Tibial nerve (tissue), 4 donors: Measurements from ENCODE around the gene NPVF. TPM values are rescaled to one million over a fixed set of nuclear protein-coding genes. Genes with fewer than 3 reads are reported as not detected.

Experiments used
- DNase-seq, 2 donors: peaks; one replicate each; pipeline ENCODE4 v3.0.0-alpha.2; 2019; ENCODE audit warnings: low spot score in 2 of 2
- H3K27ac ChIP-seq, 4 donors: fragments of 200-600 bp; sonication (generic) in 3 of 4; one replicate each; pipeline ENCODE4 v1.5.1; 2017 to 2019; ENCODE audit warnings: mild to moderate bottlenecking in 1 of 4
- H3K27me3 ChIP-seq, 2 donors: fragments of 200-600 bp; sonication (generic) in 1 of 2; one replicate each; pipeline versions ENCODE4 v1.5.1 to v1.6.0; 2017 to 2019
- H3K36me3 ChIP-seq, 3 donors: fragments of 200-600 bp; sonication (generic); one replicate each; pipeline ENCODE4 v1.5.1; 2018 to 2019
- H3K4me1 ChIP-seq, 4 donors: fragments of 200-600 bp; sonication (generic) in 3 of 4; one replicate each; pipeline ENCODE4 v1.5.1; 2017 to 2019
- H3K4me3 ChIP-seq, 4 donors: fragments of 200-600 bp; sonication (generic) in 3 of 4; one replicate each; pipeline ENCODE4 v1.5.1; 2017 to 2019; ENCODE audit warnings: mild to moderate bottlenecking in 1 of 4, moderate library complexity in 1 of 4
- H3K9me3 ChIP-seq, 4 donors: fragments of 200-600 bp; sonication (generic) in 3 of 4; one replicate each; pipeline ENCODE4 v1.5.1; 2017 to 2019
- EP300 ChIP-seq, 2 donors: sonication (generic); formaldehyde crosslinking; IDR thresholded peaks; one replicate each; pipeline ENCODE4 v1.6.1; 2017; ENCODE audit warnings: antibody characterized with exemption in 2 of 2, mild to moderate bottlenecking in 1 of 2
- POLR2A ChIP-seq, 2 donors: fragments of 450-650 bp; IDR thresholded peaks; one replicate each; pipeline ENCODE4 v1.6.1; 2017; ENCODE audit warnings: antibody characterized with exemption in 2 of 2, mild to moderate bottlenecking in 2 of 2, moderate library complexity in 2 of 2
- WGBS, 2 donors: methylation state at CpG; one replicate each; pipeline ENCODE4 v1.1.5; 2018; 5-methylcytosine and 5-hydroxymethylcytosine counted together
- total RNA-seq, 4 donors: library from RNA; depleted of rRNA; stranded (reverse); fragments of >200 nt; gene quantifications; one replicate each; pipeline ENCODE4 v1.1.0, GENCODE V29; 2016
- TF ChIP-seq, protein P1 (sequence below), 5 experiments: fragments of 200-600 bp in 3 of 5; fragments of 450-650 bp in 2 of 5; sonication (generic) in 3 of 5; IDR thresholded peaks; one replicate each; pipeline ENCODE4 v1.5.1; 2016 to 2019; ENCODE audit warnings: antibody characterized with exemption in 5 of 5, mild to moderate bottlenecking in 3 of 5, moderate library complexity in 2 of 5

NPVF gene
- total RNA-seq, 4 donors from 2014 or later: not detected

DNA sequence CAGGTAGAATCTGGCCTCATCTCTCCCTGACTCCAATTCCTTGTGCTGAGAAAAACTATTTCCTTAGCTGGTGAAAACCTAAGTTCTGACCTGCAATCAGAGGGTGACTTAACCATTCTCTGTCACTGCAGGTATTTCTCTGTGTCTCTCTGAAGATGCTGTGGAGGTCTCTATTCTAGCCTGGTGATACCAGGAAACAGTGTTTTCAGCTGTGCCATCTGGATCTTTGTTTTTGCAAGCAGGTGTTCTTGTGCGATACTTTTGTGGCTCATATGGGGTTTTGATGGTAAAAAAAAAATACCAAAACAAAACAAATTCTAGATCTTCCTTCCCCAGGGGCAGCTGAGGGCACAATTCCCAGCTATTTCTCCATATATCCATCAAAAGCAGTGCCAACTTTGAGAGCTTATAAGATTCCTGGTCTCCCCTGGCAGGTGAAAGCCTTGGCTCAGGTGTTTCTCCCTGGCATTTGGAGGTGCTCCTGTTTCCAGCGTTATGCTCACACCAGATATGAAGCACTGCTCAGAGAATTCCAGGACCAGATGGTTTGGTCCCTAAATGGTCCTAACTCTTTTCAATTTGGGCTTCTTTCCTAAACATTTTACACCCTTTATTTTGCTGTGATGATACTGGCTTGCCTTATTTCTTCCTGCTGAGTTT, 9.9 kb upstream of the NPVF start:
- TF ChIP-seq, protein P1, sequence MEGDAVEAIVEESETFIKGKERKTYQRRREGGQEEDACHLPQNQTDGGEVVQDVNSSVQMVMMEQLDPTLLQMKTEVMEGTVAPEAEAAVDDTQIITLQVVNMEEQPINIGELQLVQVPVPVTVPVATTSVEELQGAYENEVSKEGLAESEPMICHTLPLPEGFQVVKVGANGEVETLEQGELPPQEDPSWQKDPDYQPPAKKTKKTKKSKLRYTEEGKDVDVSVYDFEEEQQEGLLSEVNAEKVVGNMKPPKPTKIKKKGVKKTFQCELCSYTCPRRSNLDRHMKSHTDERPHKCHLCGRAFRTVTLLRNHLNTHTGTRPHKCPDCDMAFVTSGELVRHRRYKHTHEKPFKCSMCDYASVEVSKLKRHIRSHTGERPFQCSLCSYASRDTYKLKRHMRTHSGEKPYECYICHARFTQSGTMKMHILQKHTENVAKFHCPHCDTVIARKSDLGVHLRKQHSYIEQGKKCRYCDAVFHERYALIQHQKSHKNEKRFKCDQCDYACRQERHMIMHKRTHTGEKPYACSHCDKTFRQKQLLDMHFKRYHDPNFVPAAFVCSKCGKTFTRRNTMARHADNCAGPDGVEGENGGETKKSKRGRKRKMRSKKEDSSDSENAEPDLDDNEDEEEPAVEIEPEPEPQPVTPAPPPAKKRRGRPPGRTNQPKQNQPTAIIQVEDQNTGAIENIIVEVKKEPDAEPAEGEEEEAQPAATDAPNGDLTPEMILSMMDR (IDR thresholded peaks at IDR 0.05): no peak
- TF ChIP-seq POLR2A (IDR thresholded peaks at IDR 0.05) (no peak), EP300 (IDR thresholded peaks at IDR 0.05) (no peak)
- DNase-seq: no peak
- H3K27me3 ChIP-seq: no peaks in the 10 kb centered on the region
- no peaks in the 10 kb centered on the region for H3K9me3 ChIP-seq
- H3K36me3 ChIP-seq: no peaks in the 10 kb centered on the region
- H3K4me3 ChIP-seq: no peak overlapping the region
- 77 to 85% methylated on average over 2 of the region's 2 CpGs for WGBS, 2 donors
- no peak overlapping the region for H3K27ac ChIP-seq
- H3K4me1 ChIP-seq: peaks cover 0 to 3% (median 0%) of the 10 kb centered on the region in 4 donors

DNA sequence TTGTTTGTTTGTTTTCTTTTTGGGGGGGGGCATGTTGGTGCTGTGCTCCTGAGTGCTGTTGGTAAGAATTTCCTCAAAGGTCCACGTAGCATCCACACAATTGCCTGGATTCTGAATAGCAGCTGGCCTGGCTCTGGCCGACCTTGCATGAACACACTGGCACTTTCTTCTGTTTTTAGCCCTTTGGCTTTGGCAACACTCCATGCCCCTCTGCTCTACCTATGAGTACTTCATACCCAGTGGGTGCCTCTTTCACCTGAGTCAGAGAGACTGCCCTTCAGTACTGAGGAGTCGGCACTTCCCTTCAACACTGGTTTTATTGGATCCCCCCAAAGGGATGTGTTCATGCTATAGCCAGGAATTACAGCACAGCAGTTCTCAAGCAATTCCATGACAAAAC, 7.2 kb upstream of the NPVF start:
- DNase-seq: no peak
- 78 to 80% methylated on average over 3 of the region's 3 CpGs for WGBS, 2 donors
- Histone ChIP-seq H3K36me3 (no peaks in the 10 kb centered on the region), H3K4me1 (no peaks in the 10 kb centered on the region), H3K27me3 (no peaks in the 10 kb centered on the region), H3K27ac (no peak overlapping the region), H3K4me3 (no peak overlapping the region), H3K9me3 (peaks cover 0 to 11% (median 0%) of the 10 kb centered on the region in 4 donors)
- no peak for TF ChIP-seq EP300 (IDR thresholded peaks at IDR 0.05)
- TF ChIP-seq, protein P1 (IDR thresholded peaks at IDR 0.05): no peak
- no peak for TF ChIP-seq POLR2A (IDR thresholded peaks at IDR 0.05)

DNA sequence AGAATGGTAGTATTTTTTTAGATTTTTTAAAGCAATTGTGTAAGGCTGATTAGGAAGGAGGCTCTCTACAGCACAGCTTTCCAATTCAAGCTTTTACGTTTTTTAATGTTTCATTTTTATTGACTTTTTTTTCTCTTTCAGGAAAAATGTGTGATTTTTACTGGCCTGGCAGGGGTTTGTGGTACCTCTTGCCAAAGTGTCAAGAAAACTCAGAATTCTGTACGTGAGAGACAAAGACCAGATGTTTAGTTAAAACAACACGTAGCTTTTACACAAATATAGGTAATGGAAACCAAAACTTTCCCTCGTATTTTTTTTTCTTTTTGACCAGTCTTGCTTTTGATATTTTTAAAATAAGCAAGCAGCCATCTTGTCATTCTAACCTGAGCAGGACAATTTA, 6.0 kb upstream of the NPVF start:
- TF ChIP-seq POLR2A (IDR thresholded peaks at IDR 0.05) (no peak), EP300 (IDR thresholded peaks at IDR 0.05) (no peak)
- TF ChIP-seq, protein P1 (IDR thresholded peaks at IDR 0.05): no peak
- no peak overlapping the region for H3K27ac ChIP-seq
- H3K27me3 ChIP-seq: no peaks in the 10 kb centered on the region
- 61 to 63% methylated on average over 4 of the region's 4 CpGs for WGBS, 2 donors
- H3K9me3 ChIP-seq: peaks cover 0 to 11% (median 0%) of the 10 kb centered on the region in 4 donors
- no peaks in the 10 kb centered on the region for H3K36me3 ChIP-seq
- H3K4me3 ChIP-seq: no peak overlapping the region
- no peak for DNase-seq
- no peaks in the 10 kb centered on the region for H3K4me1 ChIP-seq

DNA sequence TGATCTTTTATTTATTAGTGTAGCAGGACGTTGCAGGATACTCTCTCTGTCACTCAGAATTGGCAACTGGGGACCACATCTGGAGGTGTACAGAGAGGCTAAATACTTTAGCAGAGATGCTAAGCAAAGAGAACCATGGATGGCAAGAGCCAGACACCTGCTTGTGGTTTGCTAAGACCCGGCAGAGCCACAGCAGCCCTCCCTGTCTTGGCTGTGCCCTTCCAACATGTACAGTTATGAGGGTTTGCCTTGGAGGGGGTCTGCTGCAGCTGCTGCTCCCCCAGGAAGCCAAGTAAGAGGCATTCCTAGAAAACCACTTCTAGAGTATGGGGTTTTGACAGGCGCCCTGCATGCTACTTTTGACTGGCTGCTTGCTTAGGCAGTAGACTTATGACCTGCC, 5.1 kb downstream of the NPVF start:
- H3K4me1 ChIP-seq: no peaks in the 10 kb centered on the region
- no peak for DNase-seq
- TF ChIP-seq, protein P1 (IDR thresholded peaks at IDR 0.05): no peak
- TF ChIP-seq EP300 (IDR thresholded peaks at IDR 0.05): no peak
- TF ChIP-seq POLR2A (IDR thresholded peaks at IDR 0.05): no peak
- no peak overlapping the region for H3K27ac ChIP-seq
- no peaks in the 10 kb centered on the region for H3K9me3 ChIP-seq
- no peaks in the 10 kb centered on the region for H3K27me3 ChIP-seq
- no peaks in the 10 kb centered on the region for H3K36me3 ChIP-seq
- H3K4me3 ChIP-seq: no peak overlapping the region
- 79 to 85% methylated on average over 2 to 3 of the region's 3 CpGs for WGBS, 2 donors

DNA sequence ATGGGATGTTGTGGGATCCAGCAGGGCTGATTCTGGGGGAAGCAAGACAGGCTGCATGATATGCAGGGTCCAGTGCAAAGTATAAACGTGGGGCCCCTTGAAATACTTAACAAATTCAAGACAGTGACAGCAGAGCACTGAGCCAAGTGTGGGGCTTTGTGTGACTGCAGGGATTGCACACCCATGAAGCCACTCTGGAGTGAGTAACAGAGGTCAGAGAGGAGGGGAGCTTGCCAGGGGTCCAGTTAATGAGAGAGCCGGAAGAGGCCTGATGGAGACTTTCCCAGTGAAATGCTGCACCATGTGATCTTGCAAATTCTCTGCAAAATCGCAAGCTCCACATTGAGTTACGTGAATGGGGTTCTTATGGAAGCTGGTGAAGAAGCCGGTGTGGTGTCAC, 5.6 kb downstream of the NPVF start:
- Histone ChIP-seq H3K36me3 (no peaks in the 10 kb centered on the region), H3K4me1 (no peaks in the 10 kb centered on the region), H3K4me3 (no peak overlapping the region), H3K27me3 (no peaks in the 10 kb centered on the region), H3K9me3 (no peaks in the 10 kb centered on the region), H3K27ac (no peak overlapping the region)
- WGBS, 2 donors: 83% methylated on average over 5 of the region's 5 CpGs
- no peak for DNase-seq
- TF ChIP-seq POLR2A (IDR thresholded peaks at IDR 0.05) (no peak), EP300 (IDR thresholded peaks at IDR 0.05) (no peak)
- TF ChIP-seq, protein P1 (IDR thresholded peaks at IDR 0.05): no peak
